ENCODE data around the gene HDAC4. TPM values are rescaled to one million over a fixed set of nuclear protein-coding genes. Genes with fewer than 3 reads are reported as not detected.

Gene HDAC4
- total RNA-seq, 1 experiment from 2014 or later: 21.8 TPM

DNA sequence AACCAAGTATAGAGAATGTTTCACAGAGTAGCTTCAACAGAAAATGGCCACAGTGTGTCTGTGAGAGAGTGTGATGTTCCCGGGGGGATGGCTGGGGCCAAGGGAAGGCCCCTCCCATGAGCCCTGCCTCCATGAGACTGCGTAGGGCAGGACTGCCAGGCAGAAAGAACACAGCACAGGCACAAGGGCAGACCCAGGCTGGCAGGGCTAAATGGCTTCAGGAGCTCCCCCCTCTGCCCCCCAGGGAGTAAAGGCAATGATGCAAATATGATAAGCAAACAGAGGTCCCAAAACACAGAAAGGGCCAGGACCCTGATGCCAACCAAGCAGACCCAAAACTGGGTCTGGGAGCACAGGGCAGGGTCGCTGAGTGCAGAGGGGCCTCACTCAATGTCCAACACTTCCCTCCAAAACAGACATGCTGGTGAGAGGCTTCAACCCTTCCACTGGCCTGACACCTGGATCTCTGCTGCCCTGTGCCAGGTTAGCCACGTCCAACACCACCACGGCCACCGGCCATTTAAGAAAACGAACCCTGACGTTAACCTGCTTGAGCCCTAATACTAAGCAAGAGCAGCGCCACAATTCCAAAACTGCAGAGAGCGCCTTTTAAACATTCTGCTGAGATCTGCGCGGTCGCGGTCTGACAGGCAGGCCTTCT is 90.3 kb downstream of the HDAC4 start:
- no peak for DNase-seq (ENCODE audit: unreplicated experiment)
- TF ChIP-seq, protein P1, sequence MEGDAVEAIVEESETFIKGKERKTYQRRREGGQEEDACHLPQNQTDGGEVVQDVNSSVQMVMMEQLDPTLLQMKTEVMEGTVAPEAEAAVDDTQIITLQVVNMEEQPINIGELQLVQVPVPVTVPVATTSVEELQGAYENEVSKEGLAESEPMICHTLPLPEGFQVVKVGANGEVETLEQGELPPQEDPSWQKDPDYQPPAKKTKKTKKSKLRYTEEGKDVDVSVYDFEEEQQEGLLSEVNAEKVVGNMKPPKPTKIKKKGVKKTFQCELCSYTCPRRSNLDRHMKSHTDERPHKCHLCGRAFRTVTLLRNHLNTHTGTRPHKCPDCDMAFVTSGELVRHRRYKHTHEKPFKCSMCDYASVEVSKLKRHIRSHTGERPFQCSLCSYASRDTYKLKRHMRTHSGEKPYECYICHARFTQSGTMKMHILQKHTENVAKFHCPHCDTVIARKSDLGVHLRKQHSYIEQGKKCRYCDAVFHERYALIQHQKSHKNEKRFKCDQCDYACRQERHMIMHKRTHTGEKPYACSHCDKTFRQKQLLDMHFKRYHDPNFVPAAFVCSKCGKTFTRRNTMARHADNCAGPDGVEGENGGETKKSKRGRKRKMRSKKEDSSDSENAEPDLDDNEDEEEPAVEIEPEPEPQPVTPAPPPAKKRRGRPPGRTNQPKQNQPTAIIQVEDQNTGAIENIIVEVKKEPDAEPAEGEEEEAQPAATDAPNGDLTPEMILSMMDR (IDR thresholded peaks at IDR 0.05; ENCODE audit: unreplicated experiment): no peak
- H3K27me3 Mint-ChIP-seq (ENCODE audit: insufficient read depth, unreplicated experiment): no peaks in the 10 kb centered on the region
- ChIA-PET POLR2A (no interaction called here), CTCF (no interaction called here)
- intact Hi-C loops (cut with micrococcal nuclease): no loop called here
- no TSS peak for BruUV-seq (replicated peaks)
- H3K9me3 Mint-ChIP-seq (ENCODE audit: unreplicated experiment): no peaks in the 10 kb centered on the region
- no peaks in the 10 kb centered on the region for H3K4me1 Mint-ChIP-seq (ENCODE audit: insufficient read depth, unreplicated experiment)
- H3K4me3 Mint-ChIP-seq (ENCODE audit: unreplicated experiment): no peak overlapping the region
- H3K27ac Mint-ChIP-seq (ENCODE audit: low read depth, unreplicated experiment): no peak overlapping the region
- peaks cover 5% of the 10 kb centered on the region for H3K36me3 Mint-ChIP-seq (ENCODE audit: insufficient read depth, unreplicated experiment)

DNA sequence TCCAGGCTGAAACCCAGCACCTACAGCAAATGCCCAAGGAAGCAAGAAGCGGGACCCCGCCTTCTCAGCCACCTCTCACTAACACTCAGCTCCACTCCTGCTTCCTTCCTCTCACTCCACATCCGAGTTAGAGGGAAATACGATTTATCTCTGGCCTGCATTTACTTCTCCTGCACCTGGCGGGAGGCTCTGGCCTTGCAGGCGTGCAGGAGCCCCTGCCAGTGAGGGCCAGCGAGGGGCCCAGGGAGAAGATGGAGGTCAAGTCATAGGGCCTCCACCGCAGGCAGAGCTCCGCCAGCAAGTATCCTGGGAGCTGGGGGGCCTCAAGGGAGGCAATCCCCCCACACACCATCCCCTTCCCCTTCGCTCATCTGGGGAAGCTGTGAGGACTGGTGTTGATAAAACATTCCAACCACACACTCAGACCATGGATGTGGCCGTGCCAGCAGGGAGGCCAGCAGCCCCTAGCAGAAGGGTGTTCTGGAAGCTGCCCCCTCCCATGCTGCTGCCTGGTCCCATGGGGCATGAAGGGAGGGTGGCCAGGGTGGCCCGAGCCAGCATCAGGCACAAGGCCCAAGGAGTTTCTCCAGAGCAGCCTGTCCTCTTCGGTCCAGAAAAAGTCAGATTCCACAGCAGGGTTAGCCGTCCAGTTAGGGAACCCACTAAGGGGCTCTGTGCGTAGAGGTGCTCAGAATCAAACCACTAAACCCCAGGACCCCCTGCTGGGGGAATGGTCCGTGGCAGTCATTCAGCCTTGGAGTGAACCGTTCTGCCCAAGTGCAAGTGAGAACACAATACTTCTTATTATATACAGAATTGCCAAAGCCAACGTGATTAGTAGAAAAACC is 91.2 kb downstream of the HDAC4 start:
- Mint-ChIP-seq H3K27ac (ENCODE audit: low read depth, unreplicated experiment) (no peak overlapping the region), H3K4me3 (ENCODE audit: unreplicated experiment) (no peak overlapping the region)
- no TSS peak for BruUV-seq (replicated peaks)

GRCh38 chr2:239308661-239309397 is 92.0 kb downstream of the HDAC4 start:
- no peak overlapping the region for H3K4me3 Mint-ChIP-seq (ENCODE audit: unreplicated experiment)
- CTCF ChIA-PET: no interaction called here

More for the DNA sequence above, 91.2 kb downstream of the HDAC4 start:
- ChIA-PET POLR2A (no interaction called here), CTCF (interaction anchor here (0.6 to 0.7 kb wide), 2 partner anchors 36 to 66 kb away, joined by 3 read pairs; no protein-coding TSS in a partner anchor)
- TF ChIP-seq, protein P1 (IDR thresholded peaks at IDR 0.05; ENCODE audit: unreplicated experiment): no peak
- H3K36me3 Mint-ChIP-seq (ENCODE audit: insufficient read depth, unreplicated experiment): peaks cover 5% of the 10 kb centered on the region
- no peak for DNase-seq (ENCODE audit: unreplicated experiment)
- no peaks in the 10 kb centered on the region for H3K27me3 Mint-ChIP-seq (ENCODE audit: insufficient read depth, unreplicated experiment)
- intact Hi-C loops (cut with micrococcal nuclease): no loop called here
- H3K4me1 Mint-ChIP-seq (ENCODE audit: insufficient read depth, unreplicated experiment): no peaks in the 10 kb centered on the region
- H3K9me3 Mint-ChIP-seq (ENCODE audit: unreplicated experiment): no peaks in the 10 kb centered on the region

More at GRCh38 chr2:239308661-239309397, 92.0 kb downstream of the HDAC4 start:
- Mint-ChIP-seq H3K9me3 (ENCODE audit: unreplicated experiment) (no peaks in the 10 kb centered on the region), H3K27me3 (ENCODE audit: insufficient read depth, unreplicated experiment) (no peaks in the 10 kb centered on the region), H3K4me1 (ENCODE audit: insufficient read depth, unreplicated experiment) (no peaks in the 10 kb centered on the region), H3K36me3 (ENCODE audit: insufficient read depth, unreplicated experiment) (peaks cover 5% of the 10 kb centered on the region), H3K27ac (ENCODE audit: low read depth, unreplicated experiment) (no peak overlapping the region)
- no peak for DNase-seq (ENCODE audit: unreplicated experiment)
- POLR2A ChIA-PET: no interaction called here
- no TSS peak for BruUV-seq (replicated peaks)
- intact Hi-C loops (cut with micrococcal nuclease): no loop called here
- TF ChIP-seq, protein P1 (IDR thresholded peaks at IDR 0.05; ENCODE audit: unreplicated experiment): no peak
